Muscle layer of colon (tissue), 2 donors: ENCODE data around the gene SIL1.
A peak's percentile ranks its signal among the peaks of the same experiment; 100 is the strongest.
"Not testable (repeated sequence)": the region's sequence is repeated elsewhere in the genome, so short reads cannot be mapped to it uniquely, and the experiment has no call there.

Source experiments
- H3K27ac ChIP-seq: one replicate; pipeline ENCODE4 v1.7.0; 2013; ENCODE audit warnings: low read depth, mild to moderate bottlenecking, low read length, moderate library complexity
- H3K27me3 ChIP-seq, 2 donors: one replicate each; pipeline ENCODE4 v1.7.0; 2013; ENCODE audit warnings: low read length in 2 of 2, mild to moderate bottlenecking in 2 of 2; ENCODE audit not compliant: insufficient read depth in 2 of 2, control insufficient read depth in 1 of 2
- H3K36me3 ChIP-seq: one replicate; pipeline ENCODE4 v1.7.0; 2013; ENCODE audit warnings: mild to moderate bottlenecking, low read length; ENCODE audit not compliant: insufficient read depth
- H3K4me1 ChIP-seq: one replicate; pipeline ENCODE4 v1.7.0; 2013; ENCODE audit warnings: mild to moderate bottlenecking, low read length; ENCODE audit not compliant: insufficient read depth
- H3K4me3 ChIP-seq, 2 donors: one replicate each; pipeline ENCODE4 v1.7.0; 2013; ENCODE audit warnings: low read length in 2 of 2, low read depth in 1 of 2, mild to moderate bottlenecking in 1 of 2, moderate library complexity in 1 of 2
- H3K9ac ChIP-seq: one replicate; pipeline ENCODE4 v1.7.0; 2013; ENCODE audit warnings: low read length
- H3K9me3 ChIP-seq: one replicate; pipeline ENCODE4 v1.7.0; 2013; ENCODE audit warnings: mild to moderate bottlenecking, low read length
- donor health status: abdominal sarcoma.
- donor health status: Adenocarcinoma of cecum.

SIL1 gene

DNA sequence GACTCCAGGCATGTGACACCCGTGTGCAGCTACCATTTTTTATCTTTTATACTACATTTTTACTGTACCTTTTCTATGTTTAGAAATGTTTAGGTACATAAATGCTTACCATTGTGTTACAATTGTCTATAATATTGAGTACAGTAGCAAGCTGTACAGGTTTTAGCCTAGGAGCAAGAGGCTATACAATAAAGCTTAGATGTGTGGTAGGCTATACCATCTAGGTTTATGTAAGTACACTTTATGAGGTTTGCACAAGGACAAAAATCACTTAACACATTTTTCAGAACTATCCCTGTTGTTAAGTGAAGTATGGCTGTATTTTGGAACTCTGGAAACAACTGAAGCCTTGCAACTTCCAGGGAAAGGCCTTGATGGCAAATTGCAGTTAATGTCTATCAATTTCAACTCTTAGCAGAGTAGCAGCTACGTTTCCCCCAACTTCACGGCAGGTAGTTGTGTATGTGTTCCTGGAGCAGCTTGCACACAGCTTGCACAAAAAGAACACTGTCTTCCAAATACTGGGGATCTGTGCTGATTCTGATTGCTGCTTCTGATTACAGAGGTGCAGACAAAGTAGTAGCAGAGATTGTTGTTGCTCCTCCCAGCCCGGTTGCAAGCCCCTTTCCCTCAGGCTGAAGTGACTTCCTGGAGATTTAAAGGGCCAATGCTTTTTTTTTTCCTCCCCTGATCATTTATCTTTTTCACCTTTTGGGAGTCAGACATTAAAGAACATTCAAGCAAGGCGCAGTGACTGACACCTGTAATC is 30.0 kb downstream of the SIL1 start:
- Histone ChIP-seq H3K9ac (no peak overlapping the region), H3K4me3 (no peak overlapping the region), H3K36me3 (no peaks in the 10 kb centered on the region), H3K27me3 (no peaks in the 10 kb centered on the region), H3K27ac (no peak overlapping the region), H3K9me3 (no peaks in the 10 kb centered on the region), H3K4me1 (no peaks in the 10 kb centered on the region)

DNA sequence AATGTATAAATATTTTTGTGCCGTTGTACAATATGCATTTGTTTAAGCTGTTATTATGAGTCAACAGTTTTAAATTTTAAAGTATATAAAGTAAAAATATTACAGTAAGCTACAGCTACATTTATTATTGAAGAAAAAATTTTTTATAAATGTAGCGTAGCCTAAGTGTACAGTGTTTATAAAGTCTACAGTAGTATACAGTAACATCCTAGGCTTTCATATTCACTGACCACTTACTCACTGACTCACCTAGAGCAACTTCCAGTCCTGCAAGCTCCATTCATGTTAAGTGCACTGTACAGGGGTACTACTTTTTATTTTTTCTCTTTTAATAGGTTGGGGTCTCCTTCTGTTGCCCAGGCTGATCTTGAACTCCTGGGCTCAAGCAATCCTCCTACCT is 30.6 kb downstream of the SIL1 start:
- Histone ChIP-seq H3K36me3 (no peaks in the 10 kb centered on the region), H3K9me3 (no peaks in the 10 kb centered on the region), H3K9ac (no peak overlapping the region)

DNA sequence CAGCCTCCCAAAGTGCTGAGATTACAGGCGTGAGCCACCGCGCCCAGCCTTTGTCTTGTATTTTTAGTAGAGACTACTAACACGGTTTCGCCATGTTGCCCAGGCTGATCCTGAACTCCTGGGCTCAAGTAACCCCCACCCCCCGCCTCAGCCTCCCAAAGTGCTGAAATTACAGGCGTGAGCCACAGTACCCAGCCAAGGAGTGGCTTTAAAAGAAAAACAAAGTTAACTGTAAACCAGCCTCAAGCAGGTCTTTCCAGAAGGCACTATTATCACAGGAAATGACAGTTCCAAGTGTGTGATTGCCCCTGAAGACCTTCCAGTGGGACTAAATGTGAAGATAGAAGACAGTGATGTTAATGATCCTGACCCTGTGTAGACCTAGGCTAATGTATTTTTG is 31.1 kb downstream of the SIL1 start:
- Histone ChIP-seq H3K4me3 (no peak overlapping the region), H3K27ac (no peak overlapping the region), H3K4me1 (no peaks in the 10 kb centered on the region)

More for the DNA sequence above, 30.6 kb downstream of the SIL1 start:
- no peak overlapping the region for H3K4me3 ChIP-seq
- no peak overlapping the region for H3K27ac ChIP-seq
- H3K4me1 ChIP-seq, result no peaks in the 10 kb centered on the region
- H3K27me3 ChIP-seq, result no peaks in the 10 kb centered on the region

DNA sequence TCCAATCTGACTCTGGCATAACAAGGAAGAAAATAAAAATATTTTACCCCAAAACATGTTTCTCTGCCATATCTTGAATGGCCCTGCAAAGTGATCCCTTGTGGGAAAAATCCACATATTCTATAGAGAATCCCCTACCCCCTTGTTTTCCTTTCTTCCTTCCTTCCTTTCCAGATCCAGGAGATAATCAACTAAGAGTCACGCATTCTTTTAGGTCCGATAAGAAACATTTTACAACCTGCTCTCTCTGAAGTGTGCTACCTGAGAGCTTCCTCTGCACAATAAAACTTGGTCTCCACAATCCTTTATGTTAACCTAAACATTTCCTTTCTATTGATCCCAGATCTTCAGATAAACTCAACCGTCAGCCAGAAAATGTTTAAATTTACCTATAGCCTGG is 33.3 kb downstream of the SIL1 start:
- not testable (repeated sequence) for H3K27me3 ChIP-seq, H3K27ac ChIP-seq, H3K9ac ChIP-seq, H3K4me3 ChIP-seq, H3K36me3 ChIP-seq, H3K4me1 ChIP-seq, H3K9me3 ChIP-seq

More for the DNA sequence above, 31.1 kb downstream of the SIL1 start:
- Histone ChIP-seq H3K27me3 (no peaks in the 10 kb centered on the region), H3K36me3 (no peaks in the 10 kb centered on the region), H3K9me3 (no peaks in the 10 kb centered on the region), H3K9ac (no peak overlapping the region)

DNA sequence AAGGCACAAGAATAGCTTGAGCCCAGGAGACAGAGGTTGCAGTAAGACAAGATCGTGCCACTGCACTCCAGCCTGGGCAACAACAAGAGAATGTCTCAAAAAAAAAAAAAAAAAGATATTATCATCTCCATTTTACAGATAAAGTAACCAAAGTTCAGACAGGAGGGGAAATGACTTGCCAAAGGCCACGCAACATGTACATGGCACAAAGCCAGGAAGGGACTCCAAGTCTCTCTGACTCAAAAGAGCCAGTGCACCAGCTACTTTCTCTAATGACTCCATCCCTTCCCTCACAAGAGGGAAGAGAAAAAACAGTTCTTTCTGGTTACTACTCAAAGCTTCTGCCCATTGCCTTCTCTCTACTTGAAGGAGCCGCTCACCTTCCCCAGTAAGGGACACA is 34.1 kb downstream of the SIL1 start:
- Histone ChIP-seq H3K9ac (no peak overlapping the region), H3K9me3 (no peaks in the 10 kb centered on the region), H3K36me3 (no peaks in the 10 kb centered on the region), H3K4me3 (no peak overlapping the region), H3K27me3 (no peaks in the 10 kb centered on the region), H3K27ac (no peak overlapping the region), H3K4me1 (peaks cover 6% of the 10 kb centered on the region)

DNA sequence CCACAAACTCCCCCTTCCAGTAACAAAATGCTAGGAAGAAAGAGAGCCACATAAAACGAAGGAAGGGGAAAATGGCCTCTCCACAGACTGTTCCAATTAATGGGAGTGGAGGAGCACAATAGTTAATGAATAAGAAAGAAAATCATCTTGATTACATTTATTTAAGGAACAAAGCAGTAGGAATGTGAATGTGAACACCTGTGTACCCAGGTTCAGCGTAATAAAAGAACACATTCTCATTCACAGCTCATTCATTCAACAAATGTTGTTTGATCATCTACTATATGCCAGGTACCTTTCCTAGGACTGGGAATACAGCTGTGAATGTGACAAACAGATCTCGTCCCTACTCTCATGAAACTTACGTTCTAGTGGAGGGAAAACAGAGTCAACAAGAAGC is 35.7 kb downstream of the SIL1 start:
- Histone ChIP-seq H3K9me3 (no peaks in the 10 kb centered on the region), H3K4me3 (no peak overlapping the region), H3K27me3 (no peaks in the 10 kb centered on the region), H3K9ac (no peak overlapping the region), H3K4me1 (peaks cover 8% of the 10 kb centered on the region), H3K27ac (no peak overlapping the region), H3K36me3 (no peaks in the 10 kb centered on the region)

DNA sequence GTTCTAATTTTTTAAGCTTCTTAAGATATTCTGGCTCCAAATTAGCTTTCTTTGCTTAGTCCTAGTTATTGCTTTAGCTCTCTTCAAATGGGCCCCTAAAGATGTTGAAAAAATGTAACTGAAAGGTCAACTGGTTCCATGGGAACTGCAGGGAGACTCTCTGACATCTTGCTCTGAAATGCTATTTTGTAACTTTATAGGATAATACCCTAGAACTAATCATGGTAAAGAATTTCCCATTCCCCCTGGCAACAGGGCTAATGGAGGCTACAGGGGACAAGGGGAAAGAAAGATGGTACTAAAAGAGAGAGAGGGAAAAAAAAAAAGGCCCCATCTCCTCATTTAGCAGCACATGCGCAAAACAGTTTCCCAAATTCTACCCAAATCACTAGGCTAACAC is 39.4 kb downstream of the SIL1 start:
- Histone ChIP-seq H3K27ac (no peak overlapping the region), H3K27me3 (no peaks in the 10 kb centered on the region), H3K9me3 (no peaks in the 10 kb centered on the region), H3K4me1 (peaks cover 8% of the 10 kb centered on the region), H3K9ac (no peak overlapping the region), H3K36me3 (no peaks in the 10 kb centered on the region), H3K4me3 (no peak overlapping the region)

DNA sequence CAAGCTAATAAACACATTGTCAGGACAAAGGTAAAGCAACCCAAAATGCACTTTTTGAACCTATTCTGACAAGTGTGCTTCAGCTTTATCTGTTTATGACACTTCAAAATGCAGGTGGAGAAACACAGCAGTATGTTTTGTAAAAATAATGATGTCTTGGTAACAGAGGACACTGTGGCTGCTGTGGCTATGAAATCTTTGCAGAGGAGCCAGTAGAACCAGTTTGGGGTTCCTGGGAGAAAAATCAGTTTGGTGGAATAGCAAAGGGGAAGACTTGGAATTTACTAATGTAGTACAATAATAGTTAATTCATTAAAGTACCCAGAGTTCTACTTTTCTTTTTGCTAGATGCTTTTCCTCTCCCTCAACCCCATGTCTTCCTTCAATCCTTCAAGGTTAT is 40.6 kb downstream of the SIL1 start:
- Histone ChIP-seq H3K36me3 (no peaks in the 10 kb centered on the region), H3K9ac (no peak overlapping the region), H3K4me3 (no peak overlapping the region), H3K27me3 (no peaks in the 10 kb centered on the region), H3K27ac (no peak overlapping the region), H3K4me1 (peaks cover 8% of the 10 kb centered on the region), H3K9me3 (no peaks in the 10 kb centered on the region)

DNA sequence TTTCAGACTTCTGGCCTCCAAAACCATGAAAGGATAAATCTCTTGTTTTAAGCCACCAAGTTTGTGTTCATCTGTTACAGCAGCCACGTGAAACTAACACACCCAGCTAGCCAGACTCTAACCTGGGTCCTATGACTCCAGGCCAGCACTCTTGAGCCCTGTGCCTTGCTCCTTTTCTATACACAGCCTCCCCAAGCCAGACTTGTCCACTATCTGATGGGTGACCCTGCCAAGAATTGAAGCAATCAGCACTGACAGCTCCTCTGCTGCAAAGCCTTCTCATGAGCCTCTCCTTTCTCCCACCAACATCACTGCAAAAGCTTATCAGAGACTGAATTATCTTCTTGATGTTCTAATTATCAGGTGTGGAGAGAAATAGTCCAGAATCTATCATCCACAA is 41.4 kb downstream of the SIL1 start:
- H3K4me1 ChIP-seq, result peaks cover 8% of the 10 kb centered on the region
- no peak overlapping the region for H3K27ac ChIP-seq
- H3K4me3 ChIP-seq, result no peak overlapping the region
- no peaks in the 10 kb centered on the region for H3K36me3 ChIP-seq
- no peak overlapping the region for H3K9ac ChIP-seq
- H3K27me3 ChIP-seq, result no peaks in the 10 kb centered on the region
- H3K9me3 ChIP-seq, result no peaks in the 10 kb centered on the region

DNA sequence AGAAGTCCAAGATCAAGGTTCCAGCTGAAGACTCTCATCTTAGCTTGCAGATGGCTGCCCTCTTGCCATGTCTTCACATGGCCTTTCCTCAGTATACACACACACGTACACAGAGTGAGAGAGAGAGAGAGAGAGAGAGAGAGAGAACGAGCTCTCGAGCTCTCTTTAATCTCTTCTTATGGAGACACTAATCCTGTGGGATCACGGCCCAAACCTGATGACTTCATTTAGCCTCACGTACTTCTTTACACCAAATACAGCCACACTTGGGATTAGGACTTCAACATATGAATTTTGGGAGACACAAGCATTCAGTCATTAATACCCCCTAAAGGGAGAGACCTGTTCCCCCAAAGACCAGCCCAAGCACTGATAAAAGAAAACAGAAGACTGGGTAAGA is 42.8 kb downstream of the SIL1 start:
- H3K27me3 ChIP-seq, result no peaks in the 10 kb centered on the region
- H3K27ac ChIP-seq, result no peak overlapping the region
- H3K9me3 ChIP-seq, result no peaks in the 10 kb centered on the region
- H3K36me3 ChIP-seq, result no peaks in the 10 kb centered on the region
- H3K4me3 ChIP-seq, result no peak overlapping the region
- no peak overlapping the region for H3K9ac ChIP-seq
- H3K4me1 ChIP-seq, result peaks cover 17% of the 10 kb centered on the region

DNA sequence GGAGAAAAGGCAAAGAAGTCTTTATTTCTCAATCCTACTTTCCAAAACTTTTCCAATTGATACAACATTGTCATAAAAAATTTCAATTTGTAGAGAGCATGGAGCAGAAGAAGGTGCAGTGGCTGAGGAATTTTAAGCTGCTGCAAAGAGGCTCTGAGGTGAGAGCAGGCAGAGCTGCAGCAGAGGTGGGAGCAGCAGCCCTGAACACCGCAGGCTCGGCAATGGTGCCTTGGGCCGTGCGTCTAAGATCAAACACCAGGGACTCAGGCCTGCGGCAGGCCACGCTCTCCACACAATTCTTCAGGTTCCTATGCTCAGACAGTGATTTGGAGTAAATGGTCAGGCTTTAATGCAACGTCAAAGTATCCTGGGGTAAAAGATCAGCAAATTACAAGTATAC is 46.3 kb downstream of the SIL1 start:
- Histone ChIP-seq H3K9me3 (no peaks in the 10 kb centered on the region), H3K4me3 (no peak overlapping the region), H3K27ac (no peak overlapping the region), H3K9ac (no peak overlapping the region), H3K4me1 (peaks cover 44% of the 10 kb centered on the region), H3K27me3 (no peaks in the 10 kb centered on the region), H3K36me3 (no peaks in the 10 kb centered on the region)

DNA sequence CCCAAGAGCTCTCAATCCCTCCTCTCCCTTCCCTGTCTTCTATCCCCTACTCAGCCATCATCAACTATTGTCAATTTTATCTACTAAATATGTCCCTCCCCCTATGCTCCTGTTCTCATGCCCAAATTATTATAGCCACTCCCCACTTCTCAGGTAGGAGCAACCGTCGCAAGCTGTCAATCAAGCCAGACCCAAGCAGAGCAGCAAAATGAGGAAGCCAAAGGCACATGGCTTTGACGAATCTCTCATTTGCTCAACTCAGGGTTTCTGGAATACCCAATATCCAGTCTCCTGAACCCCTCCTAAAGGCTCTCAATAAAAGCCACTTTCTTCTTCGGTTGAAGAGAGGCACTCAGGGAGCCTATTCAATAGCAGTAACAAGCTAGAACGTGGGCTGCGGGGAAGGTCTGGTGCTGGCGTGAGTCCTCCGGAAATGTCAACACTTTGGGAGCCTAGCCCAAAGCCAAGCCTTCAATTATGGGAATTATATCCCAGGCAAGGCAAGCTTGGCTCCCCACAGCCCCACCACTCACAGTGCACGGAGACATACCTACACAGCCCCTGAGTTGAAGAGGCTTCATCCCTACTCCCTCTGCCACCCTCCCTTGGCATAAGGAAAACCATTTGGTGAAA is 47.7 kb downstream of the SIL1 start:
- no peak overlapping the region for H3K9ac ChIP-seq
- no peaks in the 10 kb centered on the region for H3K27me3 ChIP-seq
- peaks cover 47% of the 10 kb centered on the region for H3K4me1 ChIP-seq
- H3K36me3 ChIP-seq, result no peaks in the 10 kb centered on the region
- no peak overlapping the region for H3K4me3 ChIP-seq
- H3K9me3 ChIP-seq, result no peaks in the 10 kb centered on the region
- peak overlapping the region; percentile 54 for H3K27ac ChIP-seq
